Lower leg skin (tissue), 4 donors: ENCODE results near the gene MINAR2. TPM values are rescaled to one million over a fixed set of nuclear protein-coding genes. Genes with fewer than 3 reads are reported as not detected.

Source experiments
- DNase-seq, 2 donors: peaks; one replicate each; pipeline ENCODE4 v3.0.0-alpha.2; 2019; ENCODE audit warnings: low spot score in 2 of 2
- H3K4me3 ChIP-seq: fragments of 200-600 bp; sonication (generic); 2 replicates; pipeline ENCODE4 v1.5.1; 2017; ENCODE audit warnings: mild to moderate bottlenecking, low read depth; ENCODE audit not compliant: poor library complexity, severe bottlenecking
- CTCF ChIP-seq, 3 donors: fragments of 450-650 bp; IDR thresholded peaks; one replicate each; pipeline ENCODE4 v1.5.1; 2016; ENCODE audit warnings: antibody characterized with exemption in 3 of 3, mild to moderate bottlenecking in 3 of 3, moderate library complexity in 2 of 3
- POLR2A ChIP-seq, 2 donors: fragments of 450-650 bp; IDR thresholded peaks; one replicate each; pipeline ENCODE4 v1.6.1; 2016 to 2017; ENCODE audit warnings: antibody characterized with exemption in 2 of 2, mild to moderate bottlenecking in 1 of 2, moderate library complexity in 1 of 2
- WGBS, 2 donors: methylation state at CpG; one replicate each; pipeline ENCODE4 v1.1.5; 2018; 5-methylcytosine and 5-hydroxymethylcytosine counted together
- intact Hi-C: fragments of 100-400 bp; cut with DNase I; formaldehyde crosslinking; loops from one replicate; pipeline ENCODE4 v1.15.0; 2023; ENCODE audit warnings: low total_unique reads
- total RNA-seq, 4 donors: library from RNA; depleted of rRNA; stranded (reverse); fragments of >200 nt; gene quantifications; one replicate each; pipeline ENCODE4 v1.1.0, GENCODE V29; 2016

The MINAR2 gene
- total RNA-seq = not detected

DNA sequence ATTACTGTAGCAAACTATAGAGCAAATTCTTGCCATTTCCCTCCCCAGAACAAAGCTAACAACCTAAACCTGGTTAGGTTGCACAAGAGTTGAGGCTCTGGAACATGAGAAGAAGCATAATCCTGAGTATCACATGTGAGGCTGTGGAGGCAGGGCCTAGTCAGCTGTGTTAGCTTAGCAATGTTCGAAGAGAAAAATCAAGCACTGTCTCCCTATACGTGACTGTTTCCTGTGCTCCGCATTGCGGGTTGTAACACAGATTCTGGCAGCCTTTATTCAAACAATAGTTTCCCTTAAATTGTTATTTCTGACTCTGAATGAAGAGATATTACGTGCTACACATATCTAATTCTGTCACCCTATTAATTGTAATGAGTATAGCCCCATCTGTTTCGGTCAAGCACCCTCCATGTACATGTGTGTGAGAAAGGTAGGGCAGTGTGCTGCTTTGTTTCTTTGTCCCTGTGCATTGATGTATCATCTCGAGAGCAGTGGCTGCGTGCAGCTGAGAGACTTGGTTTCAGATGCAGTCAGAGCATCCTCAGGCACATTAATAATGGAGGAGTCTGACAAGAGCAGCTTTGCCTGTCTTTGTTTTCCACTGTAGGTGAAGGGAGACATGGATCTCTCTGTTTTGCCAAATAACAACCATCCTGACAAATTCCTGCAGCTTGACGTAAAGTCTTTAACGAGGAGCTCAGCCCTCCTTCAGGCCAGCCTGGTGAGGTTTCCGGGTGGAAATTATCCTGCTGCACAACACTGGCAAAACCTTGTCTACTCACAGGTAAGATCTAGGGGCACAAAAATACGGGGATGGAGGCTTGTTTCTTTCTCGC is at the start of gene MINAR2:
Gene MINAR2, plus strand, starts transcription at position 523 of the 836 bp plus-strand sequence. Its CDS starts 97 bp downstream, at position 620.
- whole genome bisulfite sequencing, 2 donors = 87% methylated on average over 13 of the region's 13 CpGs
- intact Hi-C loops = no loop called here
- no peak within 1 kb of the TSS for H3K4me3 ChIP-seq
- no peak for DNase-seq
- no peak for TF ChIP-seq POLR2A (IDR thresholded peaks at IDR 0.05)

DNA sequence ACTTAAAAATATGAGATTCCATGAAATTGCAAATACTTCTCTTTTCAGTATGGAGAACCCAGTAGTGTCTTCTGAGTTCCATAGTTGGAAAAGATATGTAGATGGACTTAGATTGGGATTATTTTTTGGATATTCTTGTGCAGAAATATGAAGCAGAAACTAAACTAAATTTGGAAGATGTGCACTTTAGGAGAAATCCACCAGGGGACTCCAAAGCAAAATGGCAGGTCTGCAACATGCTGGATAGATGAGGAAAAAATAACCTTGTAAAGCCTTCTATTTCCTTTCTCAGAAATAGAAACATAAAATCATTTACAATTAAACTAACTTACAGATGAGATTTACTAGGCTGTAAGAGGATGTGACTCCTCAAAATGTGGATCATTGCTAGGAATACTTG is 49.2 kb upstream of the MINAR2 start:
- no peak for DNase-seq
- TF ChIP-seq POLR2A (IDR thresholded peaks at IDR 0.05) (no peak), CTCF (IDR thresholded peaks at IDR 0.05) (no peak)
- no peak overlapping the region for H3K4me3 ChIP-seq
- intact Hi-C loops = no loop called here

DNA sequence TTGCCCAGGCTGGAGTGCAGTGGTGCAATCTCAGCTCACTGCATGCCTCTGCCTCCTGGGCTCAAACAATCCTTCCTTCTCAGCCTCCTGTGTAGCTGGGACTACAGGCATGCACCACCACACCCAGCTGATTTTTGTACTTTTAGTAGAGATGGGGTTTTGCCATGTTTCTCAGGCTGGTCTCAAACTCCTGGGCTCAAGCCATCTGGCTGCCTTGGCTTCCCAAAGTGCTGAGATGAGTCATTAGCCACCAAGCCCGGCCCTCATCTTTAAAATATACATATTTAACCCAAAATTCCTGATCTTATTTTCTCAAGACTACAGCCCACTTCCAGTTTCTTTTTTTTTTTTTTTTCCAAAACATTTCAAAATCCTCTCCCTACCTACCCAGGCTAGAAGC is 31.7 kb upstream of the MINAR2 start:
- TF ChIP-seq CTCF (IDR thresholded peaks at IDR 0.05) (no peak), POLR2A (IDR thresholded peaks at IDR 0.05) (no peak)
- no peak for DNase-seq
- 23 to 42% methylated on average over 1 of the region's 1 CpG for WGBS, 2 donors
- intact Hi-C loops = no loop called here
- no peak overlapping the region for H3K4me3 ChIP-seq

- H3K4me3 ChIP-seq = no peak overlapping the region
- intact Hi-C loops = no loop called here
- no peak for DNase-seq
- TF ChIP-seq POLR2A (IDR thresholded peaks at IDR 0.05) (no peak), CTCF (IDR thresholded peaks at IDR 0.05) (no peak)
- 71 to 79% methylated on average over 5 of the region's 5 CpGs for WGBS, 2 donors
Observed at GRCh38 chr5:129716651-129717050, 31.2 kb upstream of the MINAR2 start.

GRCh38 chr5:129717751-129718310 is 30.1 kb upstream of the MINAR2 start:
- H3K4me3 ChIP-seq = no peak overlapping the region
- DNase-seq = no peak
- intact Hi-C loops = no loop called here
- no peak for TF ChIP-seq CTCF (IDR thresholded peaks at IDR 0.05)

DNA sequence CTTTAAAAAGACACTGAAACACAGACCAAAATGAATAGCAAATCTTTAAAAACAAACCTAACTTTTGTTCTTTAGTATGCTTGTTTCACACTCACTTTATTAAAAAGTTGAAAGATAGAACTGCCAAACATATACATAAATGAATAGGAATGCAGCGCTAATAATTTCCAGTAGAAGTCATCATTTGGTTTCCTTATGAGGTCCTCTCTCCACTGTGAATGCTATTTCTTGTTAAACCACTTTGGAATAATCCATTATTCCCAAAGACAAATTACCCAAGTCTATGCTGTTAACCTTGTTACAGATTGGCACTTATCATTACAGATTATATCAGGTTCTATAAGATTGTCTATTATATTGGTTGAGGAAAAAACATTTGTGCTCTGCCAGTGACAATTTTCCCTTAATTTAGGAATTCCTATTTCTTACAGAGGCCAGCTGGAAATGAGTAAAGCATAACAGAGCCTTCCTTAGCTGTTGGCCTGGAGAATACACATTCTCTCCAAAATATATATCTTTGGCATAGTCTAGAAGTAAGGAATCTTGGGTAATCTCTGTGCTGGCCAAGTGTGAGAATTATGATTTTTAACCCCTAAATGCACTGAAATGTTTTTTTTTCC is 29.3 kb upstream of the MINAR2 start:
- TF ChIP-seq CTCF (IDR thresholded peaks at IDR 0.05) (no peak), POLR2A (IDR thresholded peaks at IDR 0.05) (no peak)
- no peak for DNase-seq
- intact Hi-C loops = no loop called here
- H3K4me3 ChIP-seq = no peak overlapping the region
- WGBS, 2 donors = 45 to 57% methylated on average over 1 of the region's 1 CpG
